Measurements from ENCODE around the gene CADM4.
A peak's percentile ranks its signal among the peaks of the same experiment; 100 is the strongest.
"Not testable (repeated sequence)": the region's sequence is repeated elsewhere in the genome, so short reads cannot be mapped to it uniquely, and the experiment has no call there.

Gene CADM4

DNA sequence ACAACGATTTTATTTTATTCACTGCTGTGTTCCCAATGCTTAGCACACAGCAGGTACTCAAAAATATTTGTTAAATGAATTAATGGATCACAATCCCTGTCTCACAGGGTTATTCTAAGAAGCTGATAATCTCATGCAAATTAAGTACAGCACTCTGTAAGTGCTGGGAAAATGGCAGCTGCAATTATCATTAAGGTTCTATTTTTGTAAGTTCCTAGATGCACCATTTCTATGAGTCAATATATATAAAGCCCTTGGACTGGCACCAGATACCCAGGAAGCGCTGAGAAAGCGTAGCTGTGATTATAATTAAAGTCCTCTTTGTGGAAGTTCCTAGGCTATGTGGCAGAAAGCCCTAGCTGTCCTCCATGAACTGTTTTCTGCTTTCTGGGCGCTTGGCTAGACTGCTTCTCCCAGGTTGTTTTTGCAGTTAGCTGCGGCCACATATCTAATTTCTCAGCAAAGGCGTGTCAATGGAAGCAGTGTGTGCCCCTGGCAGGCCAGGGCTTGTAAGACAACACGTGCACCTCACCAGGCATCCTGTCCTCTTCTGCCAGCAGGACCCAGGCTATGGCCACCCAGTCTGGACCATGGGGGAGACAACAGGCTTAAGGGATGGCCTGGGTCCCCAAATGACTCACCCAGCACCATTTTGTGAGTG is 33.0 kb downstream of the CADM4 start:
- Histone ChIP-seq H3K27me3 (ENCODE audit: insufficient read depth, low read length) (no peaks in the 10 kb centered on the region), H3K79me2 (ENCODE audit: control insufficient read depth, insufficient read depth, low read length, unreplicated experiment) (no peaks in the 10 kb centered on the region), H3K4me3 (ENCODE audit: low read depth, low read length) (no peak overlapping the region), H3K27ac (ENCODE audit: low read depth, low read length) (no peak overlapping the region), H3K4me1 (ENCODE audit: control insufficient read depth, insufficient read depth, low read length, unreplicated experiment) (no peaks in the 10 kb centered on the region), H2AFZ (ENCODE audit: low read length, unreplicated experiment) (no peak overlapping the region), H3K36me3 (ENCODE audit: insufficient read depth, low read length) (no peaks in the 10 kb centered on the region)

DNA sequence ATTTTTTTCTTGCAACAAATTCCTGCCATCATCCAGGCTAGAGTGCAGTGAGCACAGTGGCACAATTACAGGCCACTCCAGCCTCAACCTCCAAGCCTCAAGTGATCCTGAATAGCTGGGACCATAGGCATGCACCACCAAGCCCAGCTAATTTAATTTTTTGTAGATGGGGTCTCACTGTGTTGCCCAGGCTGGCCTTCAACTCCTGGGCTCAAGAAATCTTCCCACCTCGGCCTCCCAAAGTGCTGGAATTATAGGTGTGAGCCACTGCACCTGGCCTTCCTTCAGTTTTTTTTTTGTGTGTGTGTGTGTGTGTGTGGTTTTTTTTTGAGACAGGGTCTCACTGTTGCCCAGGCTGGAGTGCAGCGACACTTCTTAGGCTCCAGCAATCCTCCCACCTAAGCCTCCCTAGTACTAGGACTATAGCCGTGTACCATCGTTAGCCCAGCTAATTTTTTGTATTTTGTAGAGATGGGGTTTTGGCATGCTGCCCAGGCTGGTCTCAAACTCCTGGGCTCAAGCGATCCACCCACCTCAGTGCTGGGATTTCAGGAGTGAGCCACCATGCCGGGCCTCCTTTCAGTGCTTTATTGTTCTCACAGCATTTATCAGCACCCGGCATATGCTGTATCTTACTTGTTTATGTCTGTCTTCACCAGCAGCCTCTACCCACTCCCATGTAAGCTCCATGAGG is 33.6 kb downstream of the CADM4 start:
- H3K27ac ChIP-seq (ENCODE audit: low read depth, low read length): no peak overlapping the region
- no peaks in the 10 kb centered on the region for H3K27me3 ChIP-seq (ENCODE audit: insufficient read depth, low read length)
- no peak overlapping the region for H2AFZ ChIP-seq (ENCODE audit: low read length, unreplicated experiment)
- no peaks in the 10 kb centered on the region for H3K79me2 ChIP-seq (ENCODE audit: control insufficient read depth, insufficient read depth, low read length, unreplicated experiment)
- H3K4me1 ChIP-seq (ENCODE audit: control insufficient read depth, insufficient read depth, low read length, unreplicated experiment): no peaks in the 10 kb centered on the region
- H3K4me3 ChIP-seq (ENCODE audit: low read depth, low read length): no peak overlapping the region
- H3K36me3 ChIP-seq (ENCODE audit: insufficient read depth, low read length): no peaks in the 10 kb centered on the region

DNA sequence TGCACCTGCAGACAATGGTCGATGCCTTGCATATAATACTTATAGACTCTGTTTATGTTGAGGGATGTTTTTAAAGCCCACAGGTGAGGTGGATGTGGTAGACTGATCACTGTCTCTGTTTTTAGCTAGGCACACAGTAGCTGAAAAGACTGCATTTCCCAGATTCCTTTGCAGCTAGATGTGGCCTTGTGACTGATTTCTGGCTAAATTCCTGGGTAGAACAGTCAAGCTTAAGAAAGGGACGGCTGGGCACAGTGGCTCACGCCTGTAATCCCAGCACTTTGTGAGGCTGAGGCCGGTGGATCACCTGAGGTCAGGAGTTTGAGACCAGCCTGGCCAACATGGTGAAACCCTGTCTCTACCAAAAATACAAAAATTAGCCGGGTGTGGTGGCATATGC is 39.3 kb downstream of the CADM4 start:
- H3K27ac ChIP-seq (ENCODE audit: low read depth, low read length); H3K27me3 ChIP-seq (ENCODE audit: insufficient read depth, low read length); H3K36me3 ChIP-seq (ENCODE audit: insufficient read depth, low read length); H2AFZ ChIP-seq (ENCODE audit: low read length, unreplicated experiment); H3K4me3 ChIP-seq (ENCODE audit: low read depth, low read length): not testable (repeated sequence)
- peaks cover 10% of the 10 kb centered on the region for H3K4me1 ChIP-seq (ENCODE audit: control insufficient read depth, insufficient read depth, low read length, unreplicated experiment)
- H3K79me2 ChIP-seq (ENCODE audit: control insufficient read depth, insufficient read depth, low read length, unreplicated experiment): peaks cover 19% of the 10 kb centered on the region

DNA sequence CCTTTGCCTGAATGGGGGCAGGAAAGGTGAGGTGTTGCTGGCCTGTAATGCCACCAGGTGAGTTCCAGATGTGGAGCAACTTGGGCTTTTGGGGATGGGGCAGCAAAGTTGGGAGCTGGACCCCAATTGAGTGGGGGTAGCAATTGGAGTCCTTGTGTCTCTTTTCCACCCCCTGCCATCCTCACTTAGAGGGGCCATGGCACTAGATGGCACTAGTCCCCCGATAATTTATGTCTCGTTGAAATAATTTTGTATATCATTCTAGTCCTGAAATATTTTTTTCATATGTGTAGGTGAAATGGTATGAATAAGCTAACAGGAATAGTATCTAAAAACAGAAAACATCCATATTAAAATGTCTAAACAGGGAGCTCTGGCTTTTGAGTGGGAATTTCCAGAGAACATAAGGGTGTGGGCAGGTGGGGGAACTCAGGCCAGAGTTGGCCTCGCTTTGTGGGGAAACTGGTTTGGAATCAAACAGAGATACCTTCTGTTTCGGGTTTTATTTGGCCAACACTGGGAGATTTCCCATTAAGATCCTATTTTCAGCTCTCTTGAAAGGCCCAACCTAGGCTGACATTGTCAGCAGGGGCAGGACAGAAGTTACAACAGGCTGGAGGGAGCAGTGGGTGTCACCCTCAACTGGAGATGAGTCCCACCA is 39.9 kb downstream of the CADM4 start:
- no peak overlapping the region for H3K4me3 ChIP-seq (ENCODE audit: low read depth, low read length)
- no peaks in the 10 kb centered on the region for H3K36me3 ChIP-seq (ENCODE audit: insufficient read depth, low read length)
- no peaks in the 10 kb centered on the region for H3K27me3 ChIP-seq (ENCODE audit: insufficient read depth, low read length)
- peaks cover 19% of the 10 kb centered on the region for H3K79me2 ChIP-seq (ENCODE audit: control insufficient read depth, insufficient read depth, low read length, unreplicated experiment)
- H3K4me1 ChIP-seq (ENCODE audit: control insufficient read depth, insufficient read depth, low read length, unreplicated experiment): peaks cover 10% of the 10 kb centered on the region
- H3K27ac ChIP-seq (ENCODE audit: low read depth, low read length): no peak overlapping the region
- H2AFZ ChIP-seq (ENCODE audit: low read length, unreplicated experiment): no peak overlapping the region

DNA sequence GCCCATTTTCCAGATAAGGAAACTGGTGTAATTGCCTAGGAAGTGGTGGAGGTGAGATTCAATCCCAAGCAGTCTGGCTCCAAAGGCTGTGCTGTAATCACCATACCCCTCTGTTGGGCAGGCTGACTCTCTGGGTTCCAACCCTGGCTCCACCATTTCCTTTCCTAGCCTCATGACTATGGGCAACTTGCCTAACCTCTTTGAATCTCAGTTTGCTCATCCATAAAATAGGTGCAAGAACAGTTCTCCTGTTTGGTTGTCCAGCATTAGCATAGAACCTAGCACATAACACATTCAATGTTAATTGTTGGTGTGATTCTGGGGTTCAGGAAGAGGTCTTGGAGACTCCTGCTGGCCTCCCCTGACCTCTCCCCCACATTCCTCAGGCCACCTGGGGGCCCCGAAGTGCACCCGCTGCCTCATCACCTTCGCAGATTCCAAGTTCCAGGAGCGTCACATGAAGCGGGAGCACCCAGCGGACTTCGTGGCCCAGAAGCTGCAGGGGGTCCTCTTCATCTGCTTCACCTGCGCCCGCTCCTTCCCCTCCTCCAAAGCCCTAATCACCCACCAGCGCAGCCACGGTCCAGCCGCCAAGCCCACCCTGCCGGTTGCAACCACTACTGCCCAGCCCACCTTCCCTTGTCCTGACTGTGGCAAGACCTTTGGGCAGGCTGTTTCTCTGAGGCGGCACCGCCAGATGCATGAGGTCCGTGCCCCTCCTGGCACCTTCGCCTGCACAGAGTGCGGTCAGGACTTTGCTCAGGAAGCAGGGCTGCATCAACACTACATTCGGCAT is 41.0 kb downstream of the CADM4 start:
- no peak overlapping the region for H3K27ac ChIP-seq (ENCODE audit: low read depth, low read length)
- H3K4me3 ChIP-seq (ENCODE audit: low read depth, low read length): no peak overlapping the region; the same call in 1 of the 2 replicates
- H3K36me3 ChIP-seq (ENCODE audit: insufficient read depth, low read length): no peaks in the 10 kb centered on the region
- no peaks in the 10 kb centered on the region for H3K27me3 ChIP-seq (ENCODE audit: insufficient read depth, low read length)
- no peak overlapping the region for H2AFZ ChIP-seq (ENCODE audit: low read length, unreplicated experiment)
- H3K79me2 ChIP-seq (ENCODE audit: control insufficient read depth, insufficient read depth, low read length, unreplicated experiment): peaks cover 26% of the 10 kb centered on the region
- peaks cover 10% of the 10 kb centered on the region for H3K4me1 ChIP-seq (ENCODE audit: control insufficient read depth, insufficient read depth, low read length, unreplicated experiment)

DNA sequence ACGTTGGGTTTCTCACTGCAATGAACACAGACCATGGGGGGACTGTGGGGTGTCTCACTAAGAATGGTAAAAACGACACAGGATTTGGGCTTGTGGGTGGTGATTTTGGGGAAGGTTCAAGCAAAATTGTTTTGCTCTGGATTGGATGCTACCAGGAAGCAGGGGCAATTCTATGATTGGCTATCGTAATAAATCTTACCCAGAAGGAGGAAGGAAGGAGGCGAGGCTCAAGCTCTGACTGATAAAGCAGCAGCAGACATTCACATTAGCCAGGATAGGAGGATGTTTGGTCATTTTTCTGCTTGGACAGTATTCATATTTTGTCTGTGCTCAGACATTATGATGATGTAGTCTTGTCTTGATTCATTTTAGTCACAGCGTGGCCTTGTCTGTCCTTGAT is 41.8 kb downstream of the CADM4 start:
- Histone ChIP-seq H3K4me3 (ENCODE audit: low read depth, low read length) (peak overlapping the region; percentile 91), H3K27me3 (ENCODE audit: insufficient read depth, low read length) (no peaks in the 10 kb centered on the region), H3K79me2 (ENCODE audit: control insufficient read depth, insufficient read depth, low read length, unreplicated experiment) (peaks cover 28% of the 10 kb centered on the region), H2AFZ (ENCODE audit: low read length, unreplicated experiment) (no peak overlapping the region), H3K27ac (ENCODE audit: low read depth, low read length) (no peak overlapping the region), H3K36me3 (ENCODE audit: insufficient read depth, low read length) (no peaks in the 10 kb centered on the region), H3K4me1 (ENCODE audit: control insufficient read depth, insufficient read depth, low read length, unreplicated experiment) (peaks cover 10% of the 10 kb centered on the region)

DNA sequence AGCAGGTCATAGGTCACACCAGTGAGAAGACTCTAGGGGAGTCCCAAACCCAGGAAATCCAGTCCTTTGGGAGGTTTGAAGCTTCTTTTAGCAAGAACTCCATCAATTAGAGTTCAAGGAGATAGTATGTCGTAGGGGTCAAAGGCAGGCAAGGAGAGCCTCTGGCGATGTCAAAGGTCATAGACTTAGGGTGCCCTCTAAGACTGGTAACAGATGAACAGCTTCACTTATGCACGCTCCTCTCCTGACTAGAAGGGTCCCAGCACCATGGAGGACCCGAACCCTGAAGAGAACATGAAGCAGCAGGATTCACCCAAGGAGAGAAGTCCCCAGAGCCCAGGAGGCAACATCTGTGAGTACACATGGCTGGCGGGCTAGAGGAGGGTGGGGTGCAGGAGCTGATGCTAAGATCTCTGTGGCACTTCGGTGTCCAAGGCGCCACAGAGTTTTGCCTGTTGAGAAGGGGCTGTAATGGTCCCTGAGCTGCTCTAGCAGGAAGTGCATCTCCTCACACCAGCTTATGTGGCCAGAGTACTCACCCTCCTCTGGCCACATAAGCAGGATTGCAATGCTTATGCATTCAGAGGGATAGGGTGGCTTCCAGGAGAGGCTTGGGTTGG is 42.7 kb downstream of the CADM4 start:
- Histone ChIP-seq H3K4me3 (ENCODE audit: low read depth, low read length) (peak overlapping the region; percentile 91), H3K4me1 (ENCODE audit: control insufficient read depth, insufficient read depth, low read length, unreplicated experiment) (peaks cover 10% of the 10 kb centered on the region), H2AFZ (ENCODE audit: low read length, unreplicated experiment) (peak overlapping the region; percentile 84), H3K36me3 (ENCODE audit: insufficient read depth, low read length) (no peaks in the 10 kb centered on the region), H3K27me3 (ENCODE audit: insufficient read depth, low read length) (no peaks in the 10 kb centered on the region), H3K27ac (ENCODE audit: low read depth, low read length) (peak overlapping the region; percentile 94), H3K79me2 (ENCODE audit: control insufficient read depth, insufficient read depth, low read length, unreplicated experiment) (peaks cover 32% of the 10 kb centered on the region)

DNA sequence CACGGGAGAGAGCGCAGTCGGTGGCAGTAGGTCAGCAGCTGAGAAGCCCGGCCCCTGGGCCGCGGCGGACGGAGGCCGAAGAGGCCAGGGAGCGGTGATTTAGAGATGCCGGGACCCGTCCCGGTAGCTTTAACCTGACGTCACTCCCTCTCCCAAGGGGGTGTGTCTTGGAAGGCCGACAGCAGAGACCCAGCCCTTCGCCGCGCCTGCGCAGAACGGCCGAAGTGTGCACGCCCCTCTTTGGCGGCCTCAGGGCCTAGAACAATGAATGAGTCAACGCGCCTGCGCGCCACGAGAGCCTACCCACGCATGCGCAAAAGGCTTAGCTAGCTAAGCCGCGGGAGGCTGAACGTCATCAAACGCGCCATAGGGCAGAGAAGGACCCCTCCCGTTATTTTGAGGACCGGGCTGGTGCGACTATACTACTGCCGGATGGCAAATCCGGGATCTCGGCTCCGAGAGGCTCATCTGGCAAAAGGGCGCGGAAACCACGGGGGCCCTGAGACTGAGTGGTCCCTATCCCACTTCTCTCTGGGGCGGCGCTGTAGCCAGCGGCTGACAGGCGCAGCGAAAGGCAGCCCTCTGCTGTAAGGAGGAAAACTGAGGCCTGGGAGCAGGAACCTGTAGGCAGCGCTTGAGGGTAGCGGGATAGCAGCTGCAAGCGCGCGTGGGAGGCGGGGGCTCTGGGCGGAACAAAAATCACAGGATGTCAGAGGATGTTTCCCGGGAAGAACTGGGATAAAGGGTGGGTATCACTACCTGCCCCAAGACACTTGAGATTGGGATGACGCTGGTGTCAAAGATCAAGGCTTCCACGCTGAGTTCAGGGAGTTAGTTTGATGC is 43.4 kb downstream of the CADM4 start, which contains the start of the genes IRGQ and ZNF576:
Gene IRGQ, minus strand, starts transcription at position 136 of the 843 bp plus-strand sequence. CDS start 796 bp downstream, outside the sequence.
Gene ZNF576, plus strand, starts transcription at position 597 of the 843 bp plus-strand sequence. CDS start 514 bp downstream, outside the sequence.
- H3K27ac ChIP-seq (ENCODE audit: low read depth, low read length): peak within 1 kb of the TSS; percentile 94
- H3K4me3 ChIP-seq (ENCODE audit: low read depth, low read length): peak within 1 kb of the TSS; percentile 91
- H3K36me3 ChIP-seq (ENCODE audit: insufficient read depth, low read length): no peaks in the 10 kb centered on the region
- no peaks in the 10 kb centered on the region for H3K27me3 ChIP-seq (ENCODE audit: insufficient read depth, low read length)
- peak within 1 kb of the TSS; percentile 84 for H2AFZ ChIP-seq (ENCODE audit: low read length, unreplicated experiment)
- peaks cover 32% of the 10 kb centered on the region for H3K79me2 ChIP-seq (ENCODE audit: control insufficient read depth, insufficient read depth, low read length, unreplicated experiment)
- H3K4me1 ChIP-seq (ENCODE audit: control insufficient read depth, insufficient read depth, low read length, unreplicated experiment): peaks cover 10% of the 10 kb centered on the region

DNA sequence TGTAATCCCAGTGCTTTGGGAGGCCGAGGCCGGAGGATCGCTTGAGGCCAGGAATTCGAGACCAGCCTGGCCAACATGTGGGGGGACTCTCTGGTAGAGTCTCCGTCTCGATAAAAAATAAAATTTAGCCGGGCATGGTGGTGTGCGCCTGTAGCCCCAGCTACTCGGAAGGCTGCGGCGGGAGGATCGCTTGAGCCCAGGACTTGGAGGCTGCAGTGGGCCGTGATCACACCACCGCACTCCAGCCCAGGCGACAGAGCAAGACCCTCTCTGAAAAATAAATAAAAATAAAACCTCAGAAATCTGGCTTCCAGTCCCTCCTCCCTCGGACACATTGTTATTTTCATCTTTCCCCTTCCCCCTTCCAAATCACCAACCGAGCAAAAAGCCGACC is 44.0 kb downstream of the CADM4 start:
- no peaks in the 10 kb centered on the region for H3K36me3 ChIP-seq (ENCODE audit: insufficient read depth, low read length)

More for the DNA sequence above, 44.0 kb downstream of the CADM4 start:
- H3K27me3 ChIP-seq (ENCODE audit: insufficient read depth, low read length): no peaks in the 10 kb centered on the region
- H3K4me3 ChIP-seq (ENCODE audit: low read depth, low read length): peak overlapping the region; percentile 90
- H3K27ac ChIP-seq (ENCODE audit: low read depth, low read length): peak overlapping the region; percentile 78
- H2AFZ ChIP-seq (ENCODE audit: low read length, unreplicated experiment): no peak overlapping the region
- H3K79me2 ChIP-seq (ENCODE audit: control insufficient read depth, insufficient read depth, low read length, unreplicated experiment): peaks cover 32% of the 10 kb centered on the region
- peaks cover 10% of the 10 kb centered on the region for H3K4me1 ChIP-seq (ENCODE audit: control insufficient read depth, insufficient read depth, low read length, unreplicated experiment)

Data from ACC112 (cell line).